PC-9 (cell line): ENCODE data around the gene KPNB1. TPM values are rescaled to one million over a fixed set of nuclear protein-coding genes. Genes with fewer than 3 reads are reported as not detected.

ENCODE experiments used
- BruUV-seq: library from RNA; stranded (reverse); fragments of 400-500 nt; replicated peaks from 2 replicates; lab custom pipeline; 2021; lab: Mats Ljungman, UMichigan
- CTCF ChIA-PET: fragments of 300-600 bp; sonication (Branson Sonifier 250); formaldehyde crosslinking; loops from one replicate; lab custom pipeline; 2022; ENCODE audit warnings: antibody characterized with exemption; lab: Charles Lee
- POLR2A ChIA-PET: fragments of 300-600 bp; sonication (Branson Sonifier 250); formaldehyde crosslinking; loops from one replicate; lab custom pipeline; 2022; ENCODE audit warnings: antibody characterized with exemption; ENCODE audit not compliant: unreplicated experiment; lab: Charles Lee
- DNase-seq, 2 experiments: peaks; one replicate each; pipeline versions ENCODE4 v3.0.0 to v3.0.0-alpha.2; 2015 to 2022; ENCODE audit warnings: mixed read lengths in 1 of 2
- H2AFZ ChIP-seq: fragments of 200-600 bp; sonication (generic); 2 replicates; pipeline ENCODE4 v1.8.1; 2017; ENCODE audit warnings: antibody characterized with exemption
- H3F3A ChIP-seq: fragments of 200-600 bp; sonication (generic); 2 replicates; pipeline ENCODE4 v1.8.1; 2017; ENCODE audit warnings: antibody characterized with exemption, mild to moderate bottlenecking, low read depth; ENCODE audit not compliant: insufficient read depth
- H3K27ac ChIP-seq: fragments of 200-600 bp; sonication (generic); 2 replicates; pipeline ENCODE4 v1.6.1; 2016; ENCODE audit warnings: mixed run types
- H3K27me3 ChIP-seq: fragments of 200-600 bp; sonication (generic); 2 replicates; pipeline ENCODE4 v1.6.1; 2016; ENCODE audit warnings: low read depth, mixed run types; ENCODE audit not compliant: insufficient read depth
- H3K36me3 ChIP-seq: fragments of 200-600 bp; sonication (generic); 2 replicates; pipeline ENCODE4 v1.6.1; 2016; ENCODE audit warnings: low read depth, mixed run types
- H3K4me1 ChIP-seq: fragments of 200-600 bp; sonication (generic); replicated peaks from 2 replicates; pipeline ENCODE4 v1.6.1; 2016; ENCODE audit warnings: mixed run types; ENCODE audit not compliant: insufficient read depth
- H3K4me2 ChIP-seq: fragments of 200-600 bp; sonication (generic); 2 replicates; pipeline ENCODE4 v1.6.1; 2017; ENCODE audit warnings: mixed run types
- H3K4me3 ChIP-seq: fragments of 200-600 bp; sonication (generic); 2 replicates; pipeline ENCODE4 v1.6.1; 2016; ENCODE audit warnings: mixed run types
- H3K79me2 ChIP-seq: fragments of 200-600 bp; sonication (generic); 2 replicates; pipeline ENCODE4 v1.6.1; 2017; ENCODE audit warnings: low read depth, mixed run types
- H3K9me2 ChIP-seq: fragments of 200-600 bp; sonication (generic); 2 replicates; pipeline ENCODE4 v1.8.1; 2017; ENCODE audit warnings: mild to moderate bottlenecking; ENCODE audit not compliant: insufficient read depth
- H3K9me3 ChIP-seq: fragments of 200-600 bp; sonication (generic); 2 replicates; pipeline ENCODE4 v1.8.1; 2016; ENCODE audit warnings: low read depth; ENCODE audit not compliant: insufficient read depth
- H4K20me1 ChIP-seq: fragments of 200-600 bp; sonication (generic); 2 replicates; pipeline ENCODE4 v1.8.1; 2017; ENCODE audit not compliant: insufficient read depth
- EZH2 ChIP-seq: fragments of 200-600 bp; sonication (generic); IDR thresholded peaks from 2 replicates; pipeline ENCODE4 v1.8.0; 2017; ENCODE audit warnings: antibody characterized with exemption, low read depth
- intact Hi-C: fragments of 100-400 bp; cut with micrococcal nuclease; formaldehyde crosslinking; loops from one replicate; pipeline ENCODE4 v1.10.0; 2022; ENCODE audit not compliant: unreplicated experiment
- total RNA-seq: library from RNA; stranded (reverse); gene quantifications from 2 replicates; pipeline ENCODE4 v1.2.3, GENCODE V29; 2021
- TF ChIP-seq, protein P1 (sequence below): fragments of 200-600 bp; sonication (generic); conservative IDR thresholded peaks from 2 replicates; pipeline ENCODE4 v1.6.1; 2017; ENCODE audit warnings: mixed run types, antibody characterized with exemption, mild to moderate bottlenecking, moderate library complexity

KPNB1 gene
- total RNA-seq, 1 experiment from 2014 or later = 306 TPM

DNA sequence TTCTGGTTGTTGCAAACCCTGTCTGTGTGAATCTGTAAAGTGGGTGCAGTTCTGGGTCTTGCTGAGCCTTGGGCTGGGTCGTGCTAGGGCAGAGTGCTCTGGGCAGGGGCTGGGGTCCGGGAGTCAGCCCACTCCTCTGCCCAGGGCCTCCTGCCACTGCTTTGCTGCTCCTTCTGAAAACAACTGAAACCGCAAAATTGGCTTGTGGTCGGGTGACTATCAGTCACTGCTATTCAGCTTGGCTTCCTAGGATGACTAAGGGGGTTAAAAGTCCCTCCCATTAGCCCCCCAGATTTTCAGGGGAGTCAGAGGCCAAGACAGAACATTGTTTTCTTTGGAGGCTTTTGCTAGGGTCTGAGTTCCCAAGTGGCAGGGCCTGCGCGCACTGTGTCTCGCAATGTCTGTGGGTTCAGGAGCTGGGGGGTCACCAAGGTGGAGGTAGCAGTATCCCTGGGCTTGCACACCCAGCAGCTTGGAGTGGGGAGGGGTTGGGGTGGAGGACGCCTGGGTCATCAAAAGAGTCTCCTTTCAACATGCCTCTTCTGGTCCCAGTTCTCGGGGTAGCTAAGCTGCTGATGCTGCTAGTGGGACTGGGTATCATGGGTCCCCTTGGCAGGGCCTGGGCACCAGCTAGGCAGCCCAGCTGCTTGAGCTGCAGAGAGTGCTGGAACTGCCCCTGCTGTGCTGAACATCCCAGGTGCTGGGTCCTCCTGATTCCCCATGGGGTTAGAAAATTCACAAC lies 69.9 kb downstream of the KPNB1 start:
- BruUV-seq = no TSS peak
- Histone ChIP-seq H3K27ac (0 out of 2 replicates have a peak overlapping the region, but pooled peaks have one; percentile 31), H3K9me2 (no peaks in the 10 kb centered on the region), H3K4me1 (peaks cover 45% of the 10 kb centered on the region), H3K4me2 (peak overlapping the region; percentile 70), H2AFZ (no peak overlapping the region), H3F3A (peaks cover 17% of the 10 kb centered on the region), H3K79me2 (no peaks in the 10 kb centered on the region), H4K20me1 (no peaks in the 10 kb centered on the region), H3K36me3 (no peaks in the 10 kb centered on the region), H3K27me3 (peaks cover 7% of the 10 kb centered on the region), H3K4me3 (no peak overlapping the region), H3K9me3 (no peaks in the 10 kb centered on the region)
- CTCF ChIA-PET = interaction anchor here (0.6 kb wide), 1 partner anchor 407 kb away, joined by 3 read pairs; no protein-coding TSS in a partner anchor
- TF ChIP-seq, protein P1, sequence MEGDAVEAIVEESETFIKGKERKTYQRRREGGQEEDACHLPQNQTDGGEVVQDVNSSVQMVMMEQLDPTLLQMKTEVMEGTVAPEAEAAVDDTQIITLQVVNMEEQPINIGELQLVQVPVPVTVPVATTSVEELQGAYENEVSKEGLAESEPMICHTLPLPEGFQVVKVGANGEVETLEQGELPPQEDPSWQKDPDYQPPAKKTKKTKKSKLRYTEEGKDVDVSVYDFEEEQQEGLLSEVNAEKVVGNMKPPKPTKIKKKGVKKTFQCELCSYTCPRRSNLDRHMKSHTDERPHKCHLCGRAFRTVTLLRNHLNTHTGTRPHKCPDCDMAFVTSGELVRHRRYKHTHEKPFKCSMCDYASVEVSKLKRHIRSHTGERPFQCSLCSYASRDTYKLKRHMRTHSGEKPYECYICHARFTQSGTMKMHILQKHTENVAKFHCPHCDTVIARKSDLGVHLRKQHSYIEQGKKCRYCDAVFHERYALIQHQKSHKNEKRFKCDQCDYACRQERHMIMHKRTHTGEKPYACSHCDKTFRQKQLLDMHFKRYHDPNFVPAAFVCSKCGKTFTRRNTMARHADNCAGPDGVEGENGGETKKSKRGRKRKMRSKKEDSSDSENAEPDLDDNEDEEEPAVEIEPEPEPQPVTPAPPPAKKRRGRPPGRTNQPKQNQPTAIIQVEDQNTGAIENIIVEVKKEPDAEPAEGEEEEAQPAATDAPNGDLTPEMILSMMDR = no peak
- TF ChIP-seq EZH2 = no peak
- intact Hi-C loops = no loop called here
- POLR2A ChIA-PET = interaction anchor here (0.6 to 0.7 kb wide), 2 partner anchors 100 to 325 kb away, joined by 3 to 11 read pairs; no protein-coding TSS in a partner anchor
- peak; percentile 46 to 84 for DNase-seq

DNA sequence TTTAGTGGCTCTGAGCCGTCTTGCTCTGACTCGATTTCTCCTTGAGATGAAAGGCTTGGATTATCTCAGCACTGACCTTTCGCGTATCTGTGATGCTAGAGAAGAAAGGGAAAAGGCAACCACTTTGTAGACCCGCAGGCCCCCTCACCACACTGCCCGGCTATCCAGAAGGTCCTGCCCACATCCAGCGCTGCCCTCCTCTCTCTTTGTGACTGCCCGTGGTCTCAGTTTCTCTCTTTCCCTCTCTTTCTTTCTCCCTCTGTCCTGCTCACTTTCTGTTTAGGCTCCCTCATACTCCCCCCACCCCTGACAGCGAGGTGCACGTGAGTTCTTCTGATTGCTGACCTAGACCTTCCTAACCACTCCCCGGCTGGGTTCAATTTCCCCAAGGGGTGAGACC lies 70.5 kb downstream of the KPNB1 start:
- Histone ChIP-seq H4K20me1 (no peaks in the 10 kb centered on the region), H3K36me3 (no peaks in the 10 kb centered on the region), H3F3A (peaks cover 17% of the 10 kb centered on the region), H3K4me2 (peak overlapping the region; percentile 70), H3K9me3 (no peaks in the 10 kb centered on the region), H2AFZ (no peak overlapping the region), H3K27ac (no peak overlapping the region), H3K9me2 (no peaks in the 10 kb centered on the region), H3K27me3 (peaks cover 2% of the 10 kb centered on the region; the same call in 1 of the 2 replicates), H3K79me2 (no peaks in the 10 kb centered on the region), H3K4me1 (peaks cover 45% of the 10 kb centered on the region), H3K4me3 (no peak overlapping the region)
- ChIA-PET POLR2A (no interaction called here), CTCF (no interaction called here)
- DNase-seq = no peak
- no TSS peak for BruUV-seq
- TF ChIP-seq, protein P1 = no peak
- no peak for TF ChIP-seq EZH2
- intact Hi-C loops = no loop called here

DNA sequence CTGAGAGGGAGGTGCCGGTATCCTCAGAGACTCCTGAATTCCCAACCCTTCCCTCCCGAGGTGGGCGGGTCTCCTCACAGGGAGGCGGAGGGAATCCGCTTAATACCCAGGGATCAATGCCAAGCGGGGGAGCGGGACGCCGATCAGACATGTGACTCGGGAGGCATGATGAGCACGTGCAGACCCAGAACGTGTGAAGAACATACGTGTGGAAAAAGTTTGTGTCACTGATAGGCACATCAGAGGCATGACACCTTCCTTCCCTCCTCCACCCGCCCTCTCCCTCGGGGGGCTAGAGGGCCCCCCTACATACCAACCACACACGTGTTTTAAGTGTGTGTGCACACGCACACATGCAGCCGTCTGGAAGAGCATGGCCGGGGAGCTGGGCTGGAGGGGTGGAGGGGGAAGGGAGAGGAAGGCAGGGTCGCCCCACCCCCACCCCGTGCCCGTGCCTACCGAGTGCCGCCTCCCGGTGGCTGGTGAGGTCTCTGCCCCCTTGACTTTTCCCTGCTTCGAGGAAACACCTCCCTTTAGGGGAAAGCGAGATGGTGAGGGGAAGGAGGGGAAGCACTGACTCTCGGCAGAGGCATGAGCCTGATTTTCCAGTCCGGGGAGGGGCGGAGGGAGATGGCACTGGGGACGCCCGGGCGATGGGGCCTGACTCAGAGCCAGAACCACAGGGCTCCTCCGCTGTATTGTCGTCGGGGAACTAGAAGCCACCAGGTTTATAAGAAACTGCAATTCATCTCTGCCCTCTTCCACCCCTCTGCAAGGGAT lies 71.2 kb downstream of the KPNB1 start:
- no peaks in the 10 kb centered on the region for H3K9me3 ChIP-seq
- H3K4me2 ChIP-seq = peak overlapping the region; percentile 70
- intact Hi-C loops = no loop called here
- no peaks in the 10 kb centered on the region for H3K36me3 ChIP-seq
- BruUV-seq = no TSS peak
- H3K27ac ChIP-seq = no peak overlapping the region
- H3K4me3 ChIP-seq = peak overlapping the region; percentile 11; the same call in 1 of the 2 replicates
- TF ChIP-seq, protein P1 = no peak
- TF ChIP-seq EZH2 = no peak
- ChIA-PET CTCF (no interaction called here), POLR2A (no interaction called here)
- no peaks in the 10 kb centered on the region for H3K9me2 ChIP-seq
- no peak overlapping the region for H2AFZ ChIP-seq
- peaks cover 45% of the 10 kb centered on the region for H3K4me1 ChIP-seq
- no peaks in the 10 kb centered on the region for H3K79me2 ChIP-seq
- peaks cover 17% of the 10 kb centered on the region for H3F3A ChIP-seq
- H3K27me3 ChIP-seq = no peaks in the 10 kb centered on the region
- peak; percentile 79 to 80 for DNase-seq
- H4K20me1 ChIP-seq = no peaks in the 10 kb centered on the region
